Neural progenitor cell (in vitro differentiated cells): ENCODE measurements around the gene ARHGEF12. TPM values are rescaled to one million over a fixed set of nuclear protein-coding genes. Genes with fewer than 3 reads are reported as not detected.

Source experiments
- DNase-seq: peaks from one replicate; pipeline ENCODE4 v3.0.0-alpha.2; 2016; ENCODE audit warnings: low spot score
- H2AFZ ChIP-seq: fragments of 200-600 bp; sonication (generic); replicated peaks from 2 replicates; pipeline ENCODE4 v1.6.1; 2016; ENCODE audit warnings: antibody characterized with exemption
- H3F3A ChIP-seq: fragments of 200-600 bp; sonication (generic); 2 replicates; pipeline ENCODE4 v1.6.1; 2016; ENCODE audit warnings: antibody characterized with exemption, low read depth
- H3K27ac ChIP-seq: fragments of 200-600 bp; sonication (generic); 2 replicates; pipeline ENCODE4 v1.5.1; 2016; ENCODE audit warnings: mild to moderate bottlenecking
- H3K27me3 ChIP-seq: fragments of 200-600 bp; sonication (generic); 2 replicates; pipeline ENCODE4 v1.6.1; 2016; ENCODE audit warnings: mild to moderate bottlenecking, moderate library complexity
- H3K36me3 ChIP-seq: fragments of 200-600 bp; sonication (generic); 2 replicates; pipeline ENCODE4 v1.5.1; 2016
- H3K4me1 ChIP-seq: fragments of 200-600 bp; sonication (generic); 2 replicates; pipeline ENCODE4 v1.6.1; 2016; ENCODE audit warnings: mixed run types
- H3K4me2 ChIP-seq: fragments of 200-600 bp; sonication (generic); 2 replicates; pipeline ENCODE4 v1.6.1; 2016
- H3K4me3 ChIP-seq: fragments of 200-600 bp; sonication (generic); 2 replicates; pipeline ENCODE4 v1.5.1; 2016
- H3K79me2 ChIP-seq: fragments of 200-600 bp; sonication (generic); 2 replicates; pipeline ENCODE4 v1.6.1; 2016; ENCODE audit warnings: low read depth
- H3K9ac ChIP-seq: fragments of 200-600 bp; sonication (generic); 2 replicates; pipeline ENCODE4 v1.6.1; 2016
- H3K9me3 ChIP-seq: fragments of 200-600 bp; sonication (generic); 2 replicates; pipeline ENCODE4 v1.5.1; 2016; ENCODE audit warnings: low read depth
- H4K20me1 ChIP-seq: fragments of 200-600 bp; sonication (generic); 2 replicates; pipeline ENCODE4 v1.6.1; 2016; ENCODE audit warnings: low read depth
- H3K27ac Mint-ChIP-seq: 3 replicates; pipeline ENCODE4 v1.8.0; 2021; ENCODE audit warnings: mixed read lengths
- H3K27me3 Mint-ChIP-seq: 2 replicates; pipeline ENCODE4 v1.8.0; 2022; ENCODE audit warnings: low read depth, mild to moderate bottlenecking, inconsistent platforms, moderate library complexity, mixed read lengths; ENCODE audit not compliant: insufficient read depth
- H3K36me3 Mint-ChIP-seq: 3 replicates; pipeline ENCODE4 v1.8.0; 2021; ENCODE audit warnings: mixed read lengths
- H3K4me1 Mint-ChIP-seq: 3 replicates; pipeline ENCODE4 v1.8.0; 2021; ENCODE audit warnings: mixed read lengths
- H3K4me3 Mint-ChIP-seq: 3 replicates; pipeline ENCODE4 v1.8.0; 2021; ENCODE audit warnings: mild to moderate bottlenecking, moderate library complexity, mixed read lengths
- H3K9me3 Mint-ChIP-seq: 3 replicates; pipeline ENCODE4 v1.8.0; 2020; ENCODE audit warnings: mixed read lengths
- EZH2 ChIP-seq: fragments of 200-600 bp; sonication (generic); IDR thresholded peaks from 2 replicates; pipeline ENCODE4 v1.6.1; 2017; ENCODE audit warnings: antibody characterized with exemption, mild to moderate bottlenecking, moderate library complexity
- EZH2phosphoT487 ChIP-seq: fragments of 200-600 bp; sonication (generic); IDR thresholded peaks from 2 replicates; pipeline ENCODE4 v1.6.1; 2017; ENCODE audit warnings: antibody characterized with exemption
- total RNA-seq: library from RNA; depleted of rRNA; stranded (reverse); fragments of >200 nt; gene quantifications from 2 replicates; pipeline ENCODE4 v1.2.3, GENCODE V29; 2015; ENCODE audit warnings: low replicate concordance
- TF ChIP-seq, protein P1 (sequence below): fragments of 200-600 bp; sonication (generic); IDR thresholded peaks from 2 replicates; pipeline ENCODE4 v1.5.1; 2017; ENCODE audit warnings: antibody characterized with exemption, mild to moderate bottlenecking

The ARHGEF12 gene
- total RNA-seq, 1 donor from 2014 or later, result 31.3 TPM

GRCh38 chr11:120383518-120384155 is 47.4 kb downstream of the ARHGEF12 start:
- Histone ChIP-seq H3K9ac (no peak overlapping the region), H3K9me3 (peaks cover 3% of the 10 kb centered on the region), H2AFZ (no peak overlapping the region), H4K20me1 (no peaks in the 10 kb centered on the region), H3K36me3 (no peaks in the 10 kb centered on the region), H3K4me2 (no peak overlapping the region), H3K4me3 (no peak overlapping the region), H3K4me1 (peaks cover 18% of the 10 kb centered on the region), H3F3A (no peaks in the 10 kb centered on the region), H3K27me3 (no peaks in the 10 kb centered on the region), H3K27ac (no peak overlapping the region), H3K79me2 (peaks cover 99% of the 10 kb centered on the region)
- no peak overlapping the region for H3K4me3 Mint-ChIP-seq
- peaks cover 18% of the 10 kb centered on the region for H3K4me1 Mint-ChIP-seq
- H3K9me3 Mint-ChIP-seq, result peaks cover 41% of the 10 kb centered on the region
- no peaks in the 10 kb centered on the region for H3K27me3 Mint-ChIP-seq
- no peak for TF ChIP-seq EZH2
- no peak for DNase-seq
- peaks cover 12% of the 10 kb centered on the region for H3K36me3 Mint-ChIP-seq
- no peak overlapping the region for H3K27ac Mint-ChIP-seq

GRCh38 chr11:120384476-120384875 is 48.3 kb downstream of the ARHGEF12 start:
- peak overlapping the region; percentile 86 for H3K27ac Mint-ChIP-seq
- Histone ChIP-seq H3K27me3 (no peaks in the 10 kb centered on the region), H3K4me2 (no peak overlapping the region), H3K4me3 (no peak overlapping the region), H3K27ac (no peak overlapping the region), H3F3A (no peaks in the 10 kb centered on the region), H4K20me1 (no peaks in the 10 kb centered on the region), H3K4me1 (peaks cover 18% of the 10 kb centered on the region), H3K36me3 (no peaks in the 10 kb centered on the region), H3K9me3 (no peaks in the 10 kb centered on the region), H2AFZ (no peak overlapping the region), H3K9ac (no peak overlapping the region), H3K79me2 (peaks cover 99% of the 10 kb centered on the region)
- H3K36me3 Mint-ChIP-seq, result peaks cover 16% of the 10 kb centered on the region
- peaks cover 35% of the 10 kb centered on the region for H3K9me3 Mint-ChIP-seq
- DNase-seq, result no peak
- TF ChIP-seq, protein P1, sequence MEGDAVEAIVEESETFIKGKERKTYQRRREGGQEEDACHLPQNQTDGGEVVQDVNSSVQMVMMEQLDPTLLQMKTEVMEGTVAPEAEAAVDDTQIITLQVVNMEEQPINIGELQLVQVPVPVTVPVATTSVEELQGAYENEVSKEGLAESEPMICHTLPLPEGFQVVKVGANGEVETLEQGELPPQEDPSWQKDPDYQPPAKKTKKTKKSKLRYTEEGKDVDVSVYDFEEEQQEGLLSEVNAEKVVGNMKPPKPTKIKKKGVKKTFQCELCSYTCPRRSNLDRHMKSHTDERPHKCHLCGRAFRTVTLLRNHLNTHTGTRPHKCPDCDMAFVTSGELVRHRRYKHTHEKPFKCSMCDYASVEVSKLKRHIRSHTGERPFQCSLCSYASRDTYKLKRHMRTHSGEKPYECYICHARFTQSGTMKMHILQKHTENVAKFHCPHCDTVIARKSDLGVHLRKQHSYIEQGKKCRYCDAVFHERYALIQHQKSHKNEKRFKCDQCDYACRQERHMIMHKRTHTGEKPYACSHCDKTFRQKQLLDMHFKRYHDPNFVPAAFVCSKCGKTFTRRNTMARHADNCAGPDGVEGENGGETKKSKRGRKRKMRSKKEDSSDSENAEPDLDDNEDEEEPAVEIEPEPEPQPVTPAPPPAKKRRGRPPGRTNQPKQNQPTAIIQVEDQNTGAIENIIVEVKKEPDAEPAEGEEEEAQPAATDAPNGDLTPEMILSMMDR, result no peak
- no peak for TF ChIP-seq EZH2phosphoT487
- no peak for TF ChIP-seq EZH2
- no peaks in the 10 kb centered on the region for H3K27me3 Mint-ChIP-seq
- H3K4me1 Mint-ChIP-seq, result peaks cover 18% of the 10 kb centered on the region
- H3K4me3 Mint-ChIP-seq, result no peak overlapping the region

DNA sequence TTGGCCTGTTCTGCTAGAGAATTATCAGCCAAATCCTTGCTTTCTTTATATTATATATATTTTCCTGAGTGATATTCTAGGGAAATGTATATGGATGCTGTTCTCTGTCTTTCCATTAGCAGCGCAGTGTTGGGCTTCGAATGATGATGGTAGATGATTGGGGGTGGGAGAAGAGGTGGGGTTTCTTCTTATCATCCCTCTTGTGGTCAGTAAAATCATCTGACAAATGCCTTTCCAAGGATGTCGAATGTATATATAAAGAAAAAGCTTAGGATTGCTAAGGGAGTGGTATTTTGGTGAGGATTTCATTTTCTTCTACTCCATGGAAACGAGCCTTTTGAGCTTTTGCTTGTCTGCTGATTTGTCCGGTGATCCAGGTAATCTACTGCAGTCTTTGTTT is 48.9 kb downstream of the ARHGEF12 start:
- peaks cover 18% of the 10 kb centered on the region for H3K4me1 ChIP-seq
- no peak overlapping the region for H3K4me3 ChIP-seq
- no peak overlapping the region for H3K4me3 Mint-ChIP-seq
- H3K36me3 ChIP-seq, result no peaks in the 10 kb centered on the region
- peaks cover 18% of the 10 kb centered on the region for H3K4me1 Mint-ChIP-seq
- no peaks in the 10 kb centered on the region for H4K20me1 ChIP-seq
- no peaks in the 10 kb centered on the region for H3K27me3 Mint-ChIP-seq
- peak overlapping the region; percentile 7 for H3K4me2 ChIP-seq
- H3K79me2 ChIP-seq, result peaks cover 99% of the 10 kb centered on the region
- H3K27me3 ChIP-seq, result no peaks in the 10 kb centered on the region
- H3K9ac ChIP-seq, result no peak overlapping the region
- TF ChIP-seq EZH2 (no peak), EZH2phosphoT487 (no peak)
- TF ChIP-seq, protein P1, result no peak
- H3K27ac ChIP-seq, result no peak overlapping the region
- H3K9me3 Mint-ChIP-seq, result peaks cover 34% of the 10 kb centered on the region
- peaks cover 20% of the 10 kb centered on the region for H3K36me3 Mint-ChIP-seq
- DNase-seq, result peak; percentile 13
- H3K27ac Mint-ChIP-seq, result peak overlapping the region; percentile 41
- H3K9me3 ChIP-seq, result no peaks in the 10 kb centered on the region
- H3F3A ChIP-seq, result no peaks in the 10 kb centered on the region
- no peak overlapping the region for H2AFZ ChIP-seq

GRCh38 chr11:120385655-120386054 is 49.4 kb downstream of the ARHGEF12 start:
- H3K36me3 Mint-ChIP-seq, result peaks cover 22% of the 10 kb centered on the region
- Histone ChIP-seq H3K27me3 (no peaks in the 10 kb centered on the region), H2AFZ (no peak overlapping the region), H3K36me3 (no peaks in the 10 kb centered on the region), H3K4me1 (peaks cover 20% of the 10 kb centered on the region), H3K4me2 (peak overlapping the region; percentile 7), H3K9me3 (no peaks in the 10 kb centered on the region), H3K79me2 (peaks cover 99% of the 10 kb centered on the region), H4K20me1 (no peaks in the 10 kb centered on the region), H3K9ac (no peak overlapping the region), H3F3A (no peaks in the 10 kb centered on the region), H3K27ac (no peak overlapping the region), H3K4me3 (no peak overlapping the region)
- peaks cover 18% of the 10 kb centered on the region for H3K4me1 Mint-ChIP-seq
- H3K9me3 Mint-ChIP-seq, result peaks cover 36% of the 10 kb centered on the region
- TF ChIP-seq EZH2phosphoT487, result no peak
- no peak for TF ChIP-seq EZH2
- no peak overlapping the region for H3K27ac Mint-ChIP-seq
- no peak for DNase-seq
- no peaks in the 10 kb centered on the region for H3K27me3 Mint-ChIP-seq
- no peak overlapping the region for H3K4me3 Mint-ChIP-seq
